NB4 (cell line): Measurements from ENCODE around the gene ADK.

Source experiments
- CTCF ChIP-seq: IDR thresholded peaks from one replicate; pipeline ENCODE4 v1.5.1; 2012; ENCODE audit warnings: low read depth, low read length
- MYC ChIP-seq: IDR thresholded peaks from 2 replicates; pipeline ENCODE4 v1.6.1; 2011; ENCODE audit warnings: low read depth, low read length
- POLR2A ChIP-seq: IDR thresholded peaks from 2 replicates; pipeline ENCODE4 v1.6.1; 2011; ENCODE audit warnings: mild to moderate bottlenecking; ENCODE audit not compliant: insufficient read length; ENCODE audit errors: extremely low read depth

GRCh38 chr10:74377476-74377875 lies 226.5 kb downstream of the ADK start:
- TF ChIP-seq CTCF (no peak), MYC (no peak), POLR2A (no peak)
